Ishikawa (cell line): ENCODE results near the gene FBXW12.

ENCODE experiments used
- CEBPB ChIP-seq: IDR thresholded peaks from 2 replicates; pipeline ENCODE4 v1.6.1; 2012
- CREB1 ChIP-seq: IDR thresholded peaks from 2 replicates; pipeline ENCODE4 v1.6.1; 2012; ENCODE audit warnings: low read depth
- EGR1 ChIP-seq: IDR thresholded peaks from 2 replicates; pipeline ENCODE4 v1.6.1; 2012
- EP300 ChIP-seq: IDR thresholded peaks from 2 replicates; pipeline ENCODE4 v1.6.1; 2012; ENCODE audit warnings: borderline replicate concordance
- FOXM1 ChIP-seq: IDR thresholded peaks from 2 replicates; pipeline ENCODE4 v1.6.1; 2012; ENCODE audit warnings: low read depth, borderline replicate concordance
- NFIC ChIP-seq: IDR thresholded peaks from 2 replicates; pipeline ENCODE4 v1.6.1; 2012
- RAD21 ChIP-seq: IDR thresholded peaks from 2 replicates; pipeline ENCODE4 v1.6.1; 2012; ENCODE audit warnings: low read depth
- TAF1 ChIP-seq: IDR thresholded peaks from 2 replicates; pipeline ENCODE4 v1.6.1; 2012; ENCODE audit warnings: low read depth, mild to moderate bottlenecking
- TCF12 ChIP-seq: IDR thresholded peaks from 2 replicates; pipeline ENCODE4 v1.6.1; 2012; ENCODE audit warnings: low read depth
- TEAD4 ChIP-seq: IDR thresholded peaks from 2 replicates; pipeline ENCODE4 v1.6.1; 2012
- YY1 ChIP-seq: IDR thresholded peaks from 2 replicates; pipeline ENCODE4 v1.6.1; 2012; ENCODE audit warnings: low read depth
- ZBTB7A ChIP-seq: IDR thresholded peaks from 2 replicates; pipeline ENCODE4 v1.6.1; 2012; ENCODE audit warnings: low read depth
- TF ChIP-seq, protein P1 (sequence below): IDR thresholded peaks from 2 replicates; pipeline ENCODE4 v1.6.1; 2012
- TF ChIP-seq, protein P2 (sequence below): IDR thresholded peaks from 2 replicates; pipeline ENCODE4 v1.6.1; 2012
- TF ChIP-seq, protein P3 (sequence below): IDR thresholded peaks from 2 replicates; pipeline ENCODE4 v1.6.1; 2012; ENCODE audit warnings: low read depth, mild to moderate bottlenecking

FBXW12 gene

DNA sequence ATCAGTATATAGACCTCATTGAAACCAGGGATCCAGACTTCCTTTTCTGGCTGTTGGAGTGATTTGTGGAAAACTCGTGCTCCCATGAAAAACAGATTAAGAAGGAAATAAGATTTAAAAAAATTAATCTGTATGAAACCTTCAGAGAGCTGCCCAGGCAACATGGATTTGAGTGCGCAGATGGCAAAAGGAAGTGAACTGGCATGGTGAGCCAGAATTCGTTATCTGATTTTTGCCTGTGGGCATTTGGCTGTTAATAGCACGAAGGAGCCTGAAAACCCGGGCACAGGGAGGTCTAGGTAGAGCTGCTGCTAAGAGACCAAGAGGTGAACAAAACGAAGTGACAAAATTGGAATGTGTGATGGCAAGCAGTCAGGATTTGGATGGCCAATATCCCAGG, 19.5 kb upstream of the FBXW12 start:
- TF ChIP-seq, protein P1, sequence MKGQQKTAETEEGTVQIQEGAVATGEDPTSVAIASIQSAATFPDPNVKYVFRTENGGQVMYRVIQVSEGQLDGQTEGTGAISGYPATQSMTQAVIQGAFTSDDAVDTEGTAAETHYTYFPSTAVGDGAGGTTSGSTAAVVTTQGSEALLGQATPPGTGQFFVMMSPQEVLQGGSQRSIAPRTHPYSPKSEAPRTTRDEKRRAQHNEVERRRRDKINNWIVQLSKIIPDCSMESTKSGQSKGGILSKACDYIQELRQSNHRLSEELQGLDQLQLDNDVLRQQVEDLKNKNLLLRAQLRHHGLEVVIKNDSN: no peak
- TF ChIP-seq YY1: no peak
- no peak for TF ChIP-seq TEAD4
- TF ChIP-seq, protein P2, sequence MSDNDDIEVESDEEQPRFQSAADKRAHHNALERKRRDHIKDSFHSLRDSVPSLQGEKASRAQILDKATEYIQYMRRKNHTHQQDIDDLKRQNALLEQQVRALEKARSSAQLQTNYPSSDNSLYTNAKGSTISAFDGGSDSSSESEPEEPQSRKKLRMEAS: no peak
- TF ChIP-seq FOXM1: no peak
- TF ChIP-seq NFIC: no peak
- no peak for TF ChIP-seq CREB1
- TF ChIP-seq ZBTB7A: no peak
- TF ChIP-seq CEBPB: no peak
- TF ChIP-seq, protein P3, sequence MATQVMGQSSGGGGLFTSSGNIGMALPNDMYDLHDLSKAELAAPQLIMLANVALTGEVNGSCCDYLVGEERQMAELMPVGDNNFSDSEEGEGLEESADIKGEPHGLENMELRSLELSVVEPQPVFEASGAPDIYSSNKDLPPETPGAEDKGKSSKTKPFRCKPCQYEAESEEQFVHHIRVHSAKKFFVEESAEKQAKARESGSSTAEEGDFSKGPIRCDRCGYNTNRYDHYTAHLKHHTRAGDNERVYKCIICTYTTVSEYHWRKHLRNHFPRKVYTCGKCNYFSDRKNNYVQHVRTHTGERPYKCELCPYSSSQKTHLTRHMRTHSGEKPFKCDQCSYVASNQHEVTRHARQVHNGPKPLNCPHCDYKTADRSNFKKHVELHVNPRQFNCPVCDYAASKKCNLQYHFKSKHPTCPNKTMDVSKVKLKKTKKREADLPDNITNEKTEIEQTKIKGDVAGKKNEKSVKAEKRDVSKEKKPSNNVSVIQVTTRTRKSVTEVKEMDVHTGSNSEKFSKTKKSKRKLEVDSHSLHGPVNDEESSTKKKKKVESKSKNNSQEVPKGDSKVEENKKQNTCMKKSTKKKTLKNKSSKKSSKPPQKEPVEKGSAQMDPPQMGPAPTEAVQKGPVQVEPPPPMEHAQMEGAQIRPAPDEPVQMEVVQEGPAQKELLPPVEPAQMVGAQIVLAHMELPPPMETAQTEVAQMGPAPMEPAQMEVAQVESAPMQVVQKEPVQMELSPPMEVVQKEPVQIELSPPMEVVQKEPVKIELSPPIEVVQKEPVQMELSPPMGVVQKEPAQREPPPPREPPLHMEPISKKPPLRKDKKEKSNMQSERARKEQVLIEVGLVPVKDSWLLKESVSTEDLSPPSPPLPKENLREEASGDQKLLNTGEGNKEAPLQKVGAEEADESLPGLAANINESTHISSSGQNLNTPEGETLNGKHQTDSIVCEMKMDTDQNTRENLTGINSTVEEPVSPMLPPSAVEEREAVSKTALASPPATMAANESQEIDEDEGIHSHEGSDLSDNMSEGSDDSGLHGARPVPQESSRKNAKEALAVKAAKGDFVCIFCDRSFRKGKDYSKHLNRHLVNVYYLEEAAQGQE: no peak
- no peak for TF ChIP-seq TCF12
- TF ChIP-seq TAF1: no peak
- TF ChIP-seq EGR1: no peak
- no peak for TF ChIP-seq RAD21
- no peak for TF ChIP-seq EP300

DNA sequence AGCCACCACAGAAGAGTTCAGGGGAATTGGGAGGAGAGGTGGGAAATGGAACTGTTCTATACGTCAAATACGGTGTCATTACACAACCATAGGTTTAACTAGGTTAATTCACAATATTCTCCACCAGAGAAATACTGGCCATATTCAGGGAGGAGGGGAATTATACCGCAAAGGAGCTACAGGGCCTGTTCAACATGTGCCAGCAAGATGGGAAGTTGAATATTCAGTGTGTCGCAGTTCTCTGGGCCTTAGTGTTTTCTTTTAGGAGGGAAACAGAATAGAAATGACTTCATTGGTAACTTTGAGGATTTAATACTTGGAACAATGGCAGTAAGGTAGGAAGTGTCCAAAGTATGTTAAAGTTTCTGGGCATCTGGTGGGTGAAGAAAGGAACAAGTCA, 18.0 kb upstream of the FBXW12 start:
- TF ChIP-seq EGR1 (no peak), ZBTB7A (no peak), CEBPB (no peak), TAF1 (no peak), TEAD4 (no peak), FOXM1 (no peak), RAD21 (no peak)
- TF ChIP-seq, protein P1: no peak

DNA sequence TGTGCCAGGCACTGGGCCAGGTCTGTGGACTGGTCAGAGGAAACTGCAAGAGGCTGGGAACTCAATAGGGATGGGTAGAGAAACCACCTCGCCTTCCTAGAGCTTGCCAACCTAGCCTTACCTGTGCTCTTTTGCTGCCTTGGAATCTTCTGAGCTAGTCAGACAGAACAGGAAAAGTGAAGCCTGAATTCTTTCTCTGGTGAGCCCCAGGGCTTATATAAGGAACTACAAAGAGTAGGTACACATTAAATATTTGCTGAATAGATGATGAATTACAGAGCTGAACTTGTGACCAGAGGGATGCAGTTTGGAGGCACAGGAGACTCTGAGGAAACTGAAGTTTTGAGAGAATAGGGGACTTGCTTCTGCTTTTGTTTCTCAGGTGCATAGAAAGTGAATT, 15.6 kb upstream of the FBXW12 start:
- TF ChIP-seq YY1 (no peak), NFIC (no peak), RAD21 (no peak), FOXM1 (no peak), ZBTB7A (no peak), TCF12 (no peak), TEAD4 (no peak), EGR1 (no peak), CEBPB (no peak), CREB1 (no peak)
- TF ChIP-seq, protein P3: no peak
- TF ChIP-seq, protein P1: no peak

DNA sequence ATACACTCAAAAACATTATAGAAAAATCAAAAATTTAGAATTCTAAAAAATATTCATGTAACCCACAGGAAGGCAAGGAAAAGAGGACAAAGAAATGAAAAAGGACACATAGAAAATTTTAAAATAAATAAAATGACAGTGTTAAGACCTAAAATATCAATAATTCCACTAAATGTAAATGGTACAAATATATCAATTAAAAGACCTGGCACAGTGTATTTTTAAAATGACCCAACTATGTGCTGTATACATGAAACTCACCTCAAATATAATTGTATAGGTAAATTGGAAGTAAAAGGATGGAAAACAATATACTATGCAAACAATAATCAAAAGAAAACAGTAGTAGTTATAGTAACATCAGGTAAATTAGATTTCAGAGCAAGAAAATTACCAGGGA, 10.1 kb upstream of the FBXW12 start:
- TF ChIP-seq CREB1 (no peak), CEBPB (no peak), EP300 (no peak), ZBTB7A (no peak), TEAD4 (no peak), NFIC (no peak), TAF1 (no peak), TCF12 (no peak)
- TF ChIP-seq, protein P2: no peak
- TF ChIP-seq, protein P3: no peak
